ENCODE data around the gene MORN5. TPM values are rescaled to one million over a fixed set of nuclear protein-coding genes. Genes with fewer than 3 reads are reported as not detected.

Gene MORN5
- total RNA-seq, 1 experiment from 2014 or later = not detected

DNA sequence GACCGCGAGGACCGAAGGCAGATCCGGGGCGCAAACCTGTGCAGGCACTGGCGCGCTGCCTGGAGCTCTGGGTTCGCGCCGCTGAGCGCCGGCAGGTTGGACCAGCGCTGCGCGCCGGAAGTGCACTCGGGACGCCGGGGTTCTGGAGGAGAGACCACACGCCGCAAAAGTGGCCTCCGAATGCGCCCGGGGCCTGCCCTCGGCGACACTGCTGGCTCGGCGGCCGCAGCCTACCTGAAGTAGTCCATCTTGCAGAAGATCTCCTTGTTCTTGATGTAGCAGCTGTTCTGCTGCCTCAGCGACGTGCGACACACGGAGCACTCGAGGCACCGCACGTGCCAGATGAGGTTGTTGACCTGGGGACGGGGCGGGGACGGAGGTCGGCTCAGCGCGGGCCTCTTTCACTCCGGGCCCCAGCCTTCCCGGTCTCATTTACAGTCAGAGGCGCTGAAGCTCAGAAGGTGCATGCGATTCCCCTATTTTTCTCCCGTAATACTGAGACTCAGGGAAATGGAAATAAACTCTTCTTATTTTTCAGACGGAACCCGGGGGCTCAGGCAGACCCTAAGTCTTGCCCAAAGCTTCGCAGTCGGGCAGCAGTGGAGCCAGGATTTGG lies 66.5 kb downstream of the MORN5 start:
- no peaks in the 10 kb centered on the region for H3K27me3 ChIP-seq (ENCODE audit: low read length)
- H3K27ac ChIP-seq (ENCODE audit: low read length) = no peak overlapping the region
- H4K20me1 ChIP-seq (ENCODE audit: insufficient read depth, low read depth, low read length) = no peaks in the 10 kb centered on the region
- H3K4me2 ChIP-seq (ENCODE audit: low read depth, low read length, poor library complexity, severe bottlenecking) = no peak overlapping the region
- no peak overlapping the region for H3K4me3 ChIP-seq (ENCODE audit: low read length)
- H2AFZ ChIP-seq (ENCODE audit: low read length) = no peak overlapping the region
- H3K9ac ChIP-seq (ENCODE audit: low read length) = no peak overlapping the region
- no peaks in the 10 kb centered on the region for H3K9me3 ChIP-seq (ENCODE audit: low read length)
- H3K36me3 ChIP-seq (ENCODE audit: insufficient read depth, low read length) = no peaks in the 10 kb centered on the region
- no peaks in the 10 kb centered on the region for H3K79me2 ChIP-seq (ENCODE audit: low read length)
- no peaks in the 10 kb centered on the region for H3K9me2 ChIP-seq (replicated peaks; ENCODE audit: insufficient read depth, low read length)
- H3K4me1 ChIP-seq (ENCODE audit: low read length) = no peaks in the 10 kb centered on the region
- DNase-seq = no peak

DNA sequence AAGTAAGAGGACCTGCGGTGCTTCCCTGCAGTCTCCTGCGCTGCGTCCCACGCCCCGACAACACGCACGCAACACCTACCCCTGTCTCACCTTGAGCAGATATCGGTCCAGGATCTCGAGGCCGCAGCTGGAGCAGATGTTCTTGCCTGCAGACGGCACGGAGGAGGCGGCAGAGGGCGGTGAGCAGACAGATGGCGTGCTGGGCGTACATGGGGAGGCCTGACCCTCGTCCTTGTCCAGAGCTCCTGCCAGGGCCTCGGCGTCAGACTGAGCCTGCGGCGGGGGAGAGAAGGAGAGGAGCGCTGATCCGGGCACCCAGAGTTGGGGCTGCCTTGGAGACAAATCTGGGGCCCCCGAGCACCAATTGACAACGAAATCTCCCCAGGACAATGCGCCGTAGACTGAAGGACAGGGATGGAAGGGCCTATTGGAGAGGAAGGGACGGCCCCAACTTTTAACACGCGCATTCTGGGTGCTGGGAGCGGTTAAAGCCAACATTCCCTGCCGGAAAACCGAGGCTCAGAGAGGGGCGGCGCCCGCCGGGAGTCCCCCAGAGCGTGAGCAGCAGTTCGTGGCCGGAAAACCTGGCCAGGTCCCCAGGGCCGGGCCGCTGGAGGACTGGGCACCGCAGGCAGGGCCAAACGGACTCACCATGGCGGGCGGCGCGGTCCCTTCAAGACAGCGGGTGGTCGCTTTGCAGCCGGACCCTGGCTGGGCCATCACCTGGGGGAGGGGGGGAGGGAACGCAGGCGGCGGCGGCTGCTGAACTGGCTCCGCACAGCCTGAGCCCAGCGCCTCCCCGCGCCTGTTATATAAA lies 67.3 kb downstream of the MORN5 start:
- no peak for DNase-seq
- Histone ChIP-seq H4K20me1 (ENCODE audit: insufficient read depth, low read depth, low read length) (no peaks in the 10 kb centered on the region), H3K27me3 (ENCODE audit: low read length) (no peaks in the 10 kb centered on the region), H2AFZ (ENCODE audit: low read length) (no peak overlapping the region), H3K4me3 (ENCODE audit: low read length) (no peak overlapping the region), H3K9me2 (replicated peaks; ENCODE audit: insufficient read depth, low read length) (no peaks in the 10 kb centered on the region), H3K27ac (ENCODE audit: low read length) (no peak overlapping the region), H3K4me1 (ENCODE audit: low read length) (no peaks in the 10 kb centered on the region), H3K9ac (ENCODE audit: low read length) (no peak overlapping the region), H3K9me3 (ENCODE audit: low read length) (no peaks in the 10 kb centered on the region), H3K79me2 (ENCODE audit: low read length) (no peaks in the 10 kb centered on the region), H3K36me3 (ENCODE audit: insufficient read depth, low read length) (no peaks in the 10 kb centered on the region), H3K4me2 (ENCODE audit: low read depth, low read length, poor library complexity, severe bottlenecking) (no peak overlapping the region)

- no peak overlapping the region for H3K4me3 ChIP-seq (ENCODE audit: low read length)
- H2AFZ ChIP-seq (ENCODE audit: low read length) = no peak overlapping the region
- H4K20me1 ChIP-seq (ENCODE audit: insufficient read depth, low read depth, low read length) = no peaks in the 10 kb centered on the region
- H3K27ac ChIP-seq (ENCODE audit: low read length) = no peak overlapping the region
- DNase-seq = no peak
- no peak overlapping the region for H3K9ac ChIP-seq (ENCODE audit: low read length)
- H3K27me3 ChIP-seq (ENCODE audit: low read length) = no peaks in the 10 kb centered on the region
- H3K36me3 ChIP-seq (ENCODE audit: insufficient read depth, low read length) = no peaks in the 10 kb centered on the region
- H3K4me1 ChIP-seq (ENCODE audit: low read length) = no peaks in the 10 kb centered on the region
- H3K9me3 ChIP-seq (ENCODE audit: low read length) = no peaks in the 10 kb centered on the region
- H3K79me2 ChIP-seq (ENCODE audit: low read length) = no peaks in the 10 kb centered on the region
- no peaks in the 10 kb centered on the region for H3K9me2 ChIP-seq (replicated peaks; ENCODE audit: insufficient read depth, low read length)
- H3K4me2 ChIP-seq (ENCODE audit: low read depth, low read length, poor library complexity, severe bottlenecking) = no peak overlapping the region
These were observed 67.8 kb downstream of the MORN5 start for GRCh38 chr9:122227575-122227900.

DNA sequence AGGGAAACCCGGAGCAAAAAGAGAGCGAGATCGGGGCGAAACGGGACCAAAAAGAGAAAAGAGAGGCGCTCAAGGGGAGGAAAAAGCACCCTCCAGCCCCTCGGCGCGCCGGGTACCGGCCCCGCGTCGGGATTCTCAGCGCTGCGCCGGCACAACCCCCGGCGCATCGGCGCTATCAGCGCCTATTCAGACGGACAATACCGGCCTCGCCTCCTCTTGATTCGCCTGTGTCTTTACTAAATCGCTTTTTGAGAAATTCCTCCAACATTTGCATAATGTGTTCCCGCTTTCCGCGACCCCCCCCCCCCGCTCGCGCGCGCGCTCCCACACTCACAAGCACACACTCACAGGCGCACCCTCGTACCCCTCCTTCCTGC lies 68.5 kb downstream of the MORN5 start:
- H3K9ac ChIP-seq (ENCODE audit: low read length) = no peak overlapping the region
- H2AFZ ChIP-seq (ENCODE audit: low read length) = no peak overlapping the region
- no peak overlapping the region for H3K4me2 ChIP-seq (ENCODE audit: low read depth, low read length, poor library complexity, severe bottlenecking)

GRCh38 chr9:122228568-122229484 lies 69.1 kb downstream of the MORN5 start, which contains the start of gene LHX6:
TSS of gene LHX6 (minus strand) at chr9:122228957. CDS start at chr9:122228740, 217 bp downstream.
- H3K9ac ChIP-seq (ENCODE audit: low read length) = no peak within 1 kb of the TSS
- H3K4me1 ChIP-seq (ENCODE audit: low read length) = no peaks in the 10 kb centered on the region
- H3K9me3 ChIP-seq (ENCODE audit: low read length) = no peaks in the 10 kb centered on the region
- no peak within 1 kb of the TSS for H3K4me3 ChIP-seq (ENCODE audit: low read length)
- H3K27ac ChIP-seq (ENCODE audit: low read length) = no peak within 1 kb of the TSS
- no peak within 1 kb of the TSS for H2AFZ ChIP-seq (ENCODE audit: low read length)
- no peaks in the 10 kb centered on the region for H3K79me2 ChIP-seq (ENCODE audit: low read length)
- DNase-seq = no peak
- no peaks in the 10 kb centered on the region for H4K20me1 ChIP-seq (ENCODE audit: insufficient read depth, low read depth, low read length)
- H3K9me2 ChIP-seq (replicated peaks; ENCODE audit: insufficient read depth, low read length) = no peaks in the 10 kb centered on the region
- H3K27me3 ChIP-seq (ENCODE audit: low read length) = no peaks in the 10 kb centered on the region
- H3K36me3 ChIP-seq (ENCODE audit: insufficient read depth, low read length) = no peaks in the 10 kb centered on the region
- H3K4me2 ChIP-seq (ENCODE audit: low read depth, low read length, poor library complexity, severe bottlenecking) = no peak within 1 kb of the TSS

More for the DNA sequence above, 68.5 kb downstream of the MORN5 start:
- H3K4me1 ChIP-seq (ENCODE audit: low read length) = no peaks in the 10 kb centered on the region
- no peaks in the 10 kb centered on the region for H3K27me3 ChIP-seq (ENCODE audit: low read length)
- no peaks in the 10 kb centered on the region for H3K79me2 ChIP-seq (ENCODE audit: low read length)
- DNase-seq = no peak
- no peaks in the 10 kb centered on the region for H3K9me3 ChIP-seq (ENCODE audit: low read length)
- no peak overlapping the region for H3K27ac ChIP-seq (ENCODE audit: low read length)
- no peak overlapping the region for H3K4me3 ChIP-seq (ENCODE audit: low read length)
- H3K9me2 ChIP-seq (replicated peaks; ENCODE audit: insufficient read depth, low read length) = no peaks in the 10 kb centered on the region
- no peaks in the 10 kb centered on the region for H4K20me1 ChIP-seq (ENCODE audit: insufficient read depth, low read depth, low read length)
- no peaks in the 10 kb centered on the region for H3K36me3 ChIP-seq (ENCODE audit: insufficient read depth, low read length)

- Histone ChIP-seq H3K9ac (ENCODE audit: low read length) (no peak overlapping the region), H3K27ac (ENCODE audit: low read length) (no peak overlapping the region), H3K27me3 (ENCODE audit: low read length) (no peaks in the 10 kb centered on the region), H3K4me1 (ENCODE audit: low read length) (no peaks in the 10 kb centered on the region), H3K9me2 (replicated peaks; ENCODE audit: insufficient read depth, low read length) (no peaks in the 10 kb centered on the region), H4K20me1 (ENCODE audit: insufficient read depth, low read depth, low read length) (no peaks in the 10 kb centered on the region), H3K4me3 (ENCODE audit: low read length) (no peak overlapping the region), H3K4me2 (ENCODE audit: low read depth, low read length, poor library complexity, severe bottlenecking) (no peak overlapping the region), H3K9me3 (ENCODE audit: low read length) (no peaks in the 10 kb centered on the region), H3K36me3 (ENCODE audit: insufficient read depth, low read length) (no peaks in the 10 kb centered on the region), H2AFZ (ENCODE audit: low read length) (no peak overlapping the region), H3K79me2 (ENCODE audit: low read length) (no peaks in the 10 kb centered on the region)
- no peak for DNase-seq
These were observed 69.8 kb downstream of the MORN5 start for GRCh38 chr9:122229485-122229837.

- DNase-seq = no peak
- H3K27me3 ChIP-seq (ENCODE audit: low read length) = no peaks in the 10 kb centered on the region
- no peak overlapping the region for H3K4me3 ChIP-seq (ENCODE audit: low read length)
- peaks cover 4% of the 10 kb centered on the region; the same call in 1 of the 2 replicates for H4K20me1 ChIP-seq (ENCODE audit: insufficient read depth, low read depth, low read length)
- no peaks in the 10 kb centered on the region for H3K79me2 ChIP-seq (ENCODE audit: low read length)
- no peak overlapping the region for H3K4me2 ChIP-seq (ENCODE audit: low read depth, low read length, poor library complexity, severe bottlenecking)
- H2AFZ ChIP-seq (ENCODE audit: low read length) = no peak overlapping the region
- no peaks in the 10 kb centered on the region for H3K36me3 ChIP-seq (ENCODE audit: insufficient read depth, low read length)
- H3K9me2 ChIP-seq (replicated peaks; ENCODE audit: insufficient read depth, low read length) = no peaks in the 10 kb centered on the region
- no peaks in the 10 kb centered on the region for H3K4me1 ChIP-seq (ENCODE audit: low read length)
- H3K9ac ChIP-seq (ENCODE audit: low read length) = no peak overlapping the region
- H3K9me3 ChIP-seq (ENCODE audit: low read length) = no peaks in the 10 kb centered on the region
- no peak overlapping the region for H3K27ac ChIP-seq (ENCODE audit: low read length)
These were observed 73.1 kb downstream of the MORN5 start for GRCh38 chr9:122232796-122233306.
